Measurements from ENCODE around the gene OR6B1.

The OR6B1 gene

GRCh38 chr7:144000020-144000419 is at the start of gene OR6B1:
Gene OR6B1, plus strand, starts transcription at chr7:144000320. Its CDS starts 3,677 bp downstream, at chr7:144003997.
- DNase-seq (ENCODE audit: low read depth in 2 of 2), result no peak

GRCh38 chr7:143953421-143953820 is 46.7 kb upstream of the OR6B1 start:
- DNase-seq (ENCODE audit: low read depth in 2 of 2), result no peak

GRCh38 chr7:143954135-143954534 is 46.0 kb upstream of the OR6B1 start:
- DNase-seq (ENCODE audit: low read depth in 2 of 2), result no peak

- no peak for DNase-seq (ENCODE audit: low read depth in 2 of 2)
Observed at GRCh38 chr7:143954544-143954943, 45.6 kb upstream of the OR6B1 start, which contains the start of gene OR2F1. Gene OR2F1, plus strand, starts transcription at chr7:143954844. Its CDS starts 5,127 bp downstream, at chr7:143959971.

GRCh38 chr7:143958781-143959180 is 41.3 kb upstream of the OR6B1 start:
- no peak for DNase-seq (ENCODE audit: low read depth in 2 of 2)

GRCh38 chr7:143960813-143961610 is 39.1 kb upstream of the OR6B1 start:
- DNase-seq (ENCODE audit: low read depth in 2 of 2), result no peak

- no peak for DNase-seq (ENCODE audit: low read depth in 2 of 2)
Observed at GRCh38 chr7:143965280-143965679, 34.8 kb upstream of the OR6B1 start.

- DNase-seq (ENCODE audit: low read depth in 2 of 2), result no peak
Observed at GRCh38 chr7:143967398-143967797, 32.7 kb upstream of the OR6B1 start.

- no peak for DNase-seq (ENCODE audit: low read depth in 2 of 2)
Observed at GRCh38 chr7:143973870-143974416, 26.2 kb upstream of the OR6B1 start.

GRCh38 chr7:143974459-143974858 is 25.7 kb upstream of the OR6B1 start:
- DNase-seq (ENCODE audit: low read depth in 2 of 2), result no peak

GRCh38 chr7:143975617-143976016 is 24.5 kb upstream of the OR6B1 start:
- no peak for DNase-seq (ENCODE audit: low read depth in 2 of 2)

- DNase-seq (ENCODE audit: low read depth in 2 of 2), result no peak
Observed at GRCh38 chr7:143978585-143978984, 21.5 kb upstream of the OR6B1 start.

- no peak for DNase-seq (ENCODE audit: low read depth in 2 of 2)
Observed at GRCh38 chr7:143979359-143979758, 20.8 kb upstream of the OR6B1 start.

- no peak for DNase-seq (ENCODE audit: low read depth in 2 of 2)
Observed at GRCh38 chr7:143979998-143980397, 20.1 kb upstream of the OR6B1 start.

- DNase-seq (ENCODE audit: low read depth in 2 of 2), result no peak
Observed at GRCh38 chr7:143980746-143981510, 19.2 kb upstream of the OR6B1 start.

GRCh38 chr7:143983960-143984359 is 16.2 kb upstream of the OR6B1 start:
- DNase-seq (ENCODE audit: low read depth in 2 of 2), result no peak

- no peak for DNase-seq (ENCODE audit: low read depth in 2 of 2)
Observed at GRCh38 chr7:143987513-143987912, 12.6 kb upstream of the OR6B1 start.

- no peak for DNase-seq (ENCODE audit: low read depth in 2 of 2)
Observed at GRCh38 chr7:143988976-143989745, 11.0 kb upstream of the OR6B1 start.

GRCh38 chr7:143992670-143993069 is 7.5 kb upstream of the OR6B1 start:
- no peak for DNase-seq (ENCODE audit: low read depth in 2 of 2)

- no peak for DNase-seq (ENCODE audit: low read depth in 2 of 2)
Observed at GRCh38 chr7:143993924-143994323, 6.2 kb upstream of the OR6B1 start.

GRCh38 chr7:144001543-144001942 is 1.4 kb downstream of the OR6B1 start:
- no peak for DNase-seq (ENCODE audit: low read depth in 2 of 2)

GRCh38 chr7:144004703-144005102 is 4.6 kb downstream of the OR6B1 start:
- no peak for DNase-seq (ENCODE audit: low read depth in 2 of 2)

Measured in stimulated activated CD4-positive, alpha-beta T cell treated with anti-CD3 and anti-CD28 coated beads, Interleukin-12 subunit alpha, Interleukin-12 subunit beta, amount 100 ng/mL, for 24 hours (primary cell).